ENCODE measurements around the gene RNF186. TPM values are rescaled to one million over a fixed set of nuclear protein-coding genes. Genes with fewer than 3 reads are reported as not detected.

The RNF186 gene
- total RNA-seq, 4 donors from 2014 or later: not detected

DNA sequence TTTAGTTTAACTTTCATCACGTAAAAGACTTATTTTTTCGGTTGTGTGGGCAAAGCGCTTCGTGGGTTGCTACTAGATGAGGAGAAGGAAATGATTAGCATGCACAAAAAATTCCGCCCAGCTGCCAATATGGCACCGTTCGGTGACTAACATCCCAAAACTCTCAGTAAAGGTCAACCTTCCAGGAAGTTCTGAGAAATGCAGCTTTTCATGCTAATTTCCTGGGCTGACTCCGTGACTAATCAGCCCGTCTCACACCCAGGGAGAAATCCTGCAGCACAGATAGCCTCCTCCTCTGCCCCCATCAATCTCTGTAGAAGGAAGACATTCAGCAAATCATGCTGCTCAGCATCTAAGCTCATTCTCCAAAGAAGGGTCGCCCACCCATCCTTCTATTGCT, 49.5 kb downstream of the RNF186 start:
- Histone ChIP-seq H3K27me3 (no peaks in the 10 kb centered on the region), H3K27ac (no peak overlapping the region), H3K4me3 (no peak overlapping the region), H3K36me3 (peaks cover 0 to 32% (median 0%) of the 10 kb centered on the region in 3 donors), H3K9me3 (no peaks in the 10 kb centered on the region), H3K4me1 (peaks cover 0 to 9% (median 3%) of the 10 kb centered on the region in 4 donors)
- DNase-seq (ENCODE audit: low spot score in 2 of 2): no peak
- no peak for TF ChIP-seq POLR2A (IDR thresholded peaks at IDR 0.05)
- TF ChIP-seq, protein P1, sequence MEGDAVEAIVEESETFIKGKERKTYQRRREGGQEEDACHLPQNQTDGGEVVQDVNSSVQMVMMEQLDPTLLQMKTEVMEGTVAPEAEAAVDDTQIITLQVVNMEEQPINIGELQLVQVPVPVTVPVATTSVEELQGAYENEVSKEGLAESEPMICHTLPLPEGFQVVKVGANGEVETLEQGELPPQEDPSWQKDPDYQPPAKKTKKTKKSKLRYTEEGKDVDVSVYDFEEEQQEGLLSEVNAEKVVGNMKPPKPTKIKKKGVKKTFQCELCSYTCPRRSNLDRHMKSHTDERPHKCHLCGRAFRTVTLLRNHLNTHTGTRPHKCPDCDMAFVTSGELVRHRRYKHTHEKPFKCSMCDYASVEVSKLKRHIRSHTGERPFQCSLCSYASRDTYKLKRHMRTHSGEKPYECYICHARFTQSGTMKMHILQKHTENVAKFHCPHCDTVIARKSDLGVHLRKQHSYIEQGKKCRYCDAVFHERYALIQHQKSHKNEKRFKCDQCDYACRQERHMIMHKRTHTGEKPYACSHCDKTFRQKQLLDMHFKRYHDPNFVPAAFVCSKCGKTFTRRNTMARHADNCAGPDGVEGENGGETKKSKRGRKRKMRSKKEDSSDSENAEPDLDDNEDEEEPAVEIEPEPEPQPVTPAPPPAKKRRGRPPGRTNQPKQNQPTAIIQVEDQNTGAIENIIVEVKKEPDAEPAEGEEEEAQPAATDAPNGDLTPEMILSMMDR (IDR thresholded peaks at IDR 0.05): no peak
- TF ChIP-seq EP300 (IDR thresholded peaks at IDR 0.05): no peak
- 44 to 47% methylated on average over 10 of the region's 10 CpGs for WGBS, 2 donors

DNA sequence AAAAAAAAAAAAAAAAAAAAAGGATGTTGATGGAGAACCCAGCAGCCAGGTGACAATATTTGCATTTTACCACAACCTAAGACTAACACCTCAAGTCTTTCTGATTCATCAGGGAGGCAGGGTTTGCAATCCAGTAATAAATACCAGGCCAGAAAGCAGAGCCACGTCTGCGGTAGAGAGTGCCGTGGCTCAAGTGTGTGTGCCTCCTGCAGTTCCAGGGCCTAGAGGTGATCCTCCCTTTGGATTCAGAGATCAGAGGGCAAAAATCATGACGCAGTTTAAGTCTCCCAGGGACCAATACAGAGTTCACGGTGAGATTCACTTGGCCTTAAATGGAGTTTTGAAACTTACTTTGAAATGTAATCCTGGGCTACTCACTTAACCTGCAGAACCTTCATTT, 50.2 kb downstream of the RNF186 start:
- H3K9me3 ChIP-seq: no peaks in the 10 kb centered on the region
- no peak overlapping the region for H3K4me3 ChIP-seq
- no peak for DNase-seq (ENCODE audit: low spot score in 2 of 2)
- TF ChIP-seq EP300 (IDR thresholded peaks at IDR 0.05) (no peak), POLR2A (IDR thresholded peaks at IDR 0.05) (no peak)
- TF ChIP-seq, protein P1 (IDR thresholded peaks at IDR 0.05): no peak
- no peak overlapping the region for H3K27ac ChIP-seq
- peaks cover 0 to 24% (median 0%) of the 10 kb centered on the region in 3 donors for H3K36me3 ChIP-seq
- WGBS, 2 donors: 76% methylated on average over 5 of the region's 5 CpGs
- H3K27me3 ChIP-seq: no peaks in the 10 kb centered on the region
- peaks cover 0 to 9% (median 3%) of the 10 kb centered on the region in 4 donors for H3K4me1 ChIP-seq

Other genes starting within 250 kb of the RNF186 start
- gene NBL1, start 171.0 kb downstream of the RNF186 start, total RNA-seq: 100 to 1,000 TPM in 2 of 4 donors, 10 to 100 TPM in 2; 71.9 to 157 (median 92.0) TPM
- gene HTR6, start 150.4 kb downstream of the RNF186 start, total RNA-seq: not detected
- 10 to 100 TPM; 19.3 to 37.5 (median 29.3) TPM for gene TMCO4, start 15.4 kb downstream of the RNF186 start, total RNA-seq
- gene OTUD3, start 67.1 kb upstream of the RNF186 start, total RNA-seq: 1 to 10 TPM; 4.6 to 6.1 (median 5.4) TPM
- not detected for gene PLA2G2E, start 108.3 kb upstream of the RNF186 start, total RNA-seq
- 100 to 1,000 TPM; 327 to 509 (median 407) TPM for gene PLA2G2A, start 164.3 kb upstream of the RNF186 start, total RNA-seq

Data from tibial nerve (tissue), 4 donors.